ENCODE data around the gene IL17RC. TPM values are rescaled to one million over a fixed set of nuclear protein-coding genes. Genes with fewer than 3 reads are reported as not detected.

IL17RC gene
- total and polyA plus RNA-seq, 2 donors from 2014 or later: 27.5 to 31.5 TPM

- Histone ChIP-seq H3K9me3 (ENCODE audit: control insufficient read depth in 2 of 3, insufficient read depth in 1 of 3, low read length in 3 of 3) (no peaks in the 10 kb centered on the region), H3K27ac (ENCODE audit: low read depth in 2 of 2, low read length in 2 of 2) (no peak overlapping the region), H3K9ac (ENCODE audit: low read length in 3 of 3) (no peak overlapping the region), H3K36me3 (ENCODE audit: control insufficient read depth in 2 of 3, insufficient read depth in 3 of 3, low read length in 3 of 3) (no peaks in the 10 kb centered on the region), H3K27me3 (ENCODE audit: control insufficient read depth, insufficient read depth, low read length) (no peaks in the 10 kb centered on the region), H3K4me1 (ENCODE audit: control insufficient read depth in 2 of 3, insufficient read depth in 2 of 3, low read depth in 1 of 3, low read length in 3 of 3) (no peaks in the 10 kb centered on the region), H3K4me3 (ENCODE audit: low read length in 3 of 3) (no peak overlapping the region)
- TF ChIP-seq CTCF (IDR thresholded peaks at IDR 0.05; ENCODE audit: borderline replicate concordance, extremely low read depth, insufficient read depth): no peak
- DNase-seq: no peak
- intact Hi-C loops (cut with DNase I): no loop called here
- FAIRE-seq: no peak
Measured at GRCh38 chr3:9878700-9879099, 38.2 kb upstream of the IL17RC start.

- Histone ChIP-seq H3K9me3 (ENCODE audit: control insufficient read depth in 2 of 3, insufficient read depth in 1 of 3, low read length in 3 of 3) (no peaks in the 10 kb centered on the region), H3K9ac (ENCODE audit: low read length in 3 of 3) (no peak within 1 kb of the TSS), H3K36me3 (ENCODE audit: control insufficient read depth in 2 of 3, insufficient read depth in 3 of 3, low read length in 3 of 3) (no peaks in the 10 kb centered on the region), H3K27me3 (ENCODE audit: control insufficient read depth, insufficient read depth, low read length) (no peaks in the 10 kb centered on the region), H3K27ac (ENCODE audit: low read depth in 2 of 2, low read length in 2 of 2) (no peak within 1 kb of the TSS), H3K4me3 (ENCODE audit: low read length in 3 of 3) (no peak within 1 kb of the TSS), H3K4me1 (ENCODE audit: control insufficient read depth in 2 of 3, insufficient read depth in 2 of 3, low read depth in 1 of 3, low read length in 3 of 3) (no peaks in the 10 kb centered on the region)
- FAIRE-seq (no peak), DNase-seq (no peak)
- intact Hi-C loops (cut with DNase I): no loop called here
- no peak for TF ChIP-seq CTCF (IDR thresholded peaks at IDR 0.05; ENCODE audit: borderline replicate concordance, extremely low read depth, insufficient read depth)
Measured at GRCh38 chr3:9879830-9880549, 36.9 kb upstream of the IL17RC start, which contains the start of gene CIDEC. Gene CIDEC, minus strand, starts transcription at chr3:9880253. Its CDS starts 1,767 bp downstream, at chr3:9878486.

DNA sequence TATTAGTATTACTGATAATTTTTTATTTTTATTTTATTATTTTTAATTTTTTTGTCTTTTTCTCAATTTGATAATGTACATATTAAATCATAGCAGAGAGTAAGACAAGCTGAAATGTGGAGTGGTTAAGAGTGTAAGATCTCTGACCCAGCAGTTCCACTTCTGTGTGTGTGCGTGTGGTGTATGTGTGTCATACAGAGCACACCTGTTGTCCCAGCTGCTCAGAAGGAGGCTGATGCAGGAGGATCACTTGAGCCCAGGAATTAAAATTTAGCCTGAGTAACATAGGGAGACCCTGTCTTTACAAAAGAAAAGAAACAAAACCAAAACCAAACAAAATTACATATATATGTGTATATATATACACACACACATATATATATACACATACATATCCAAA is 35.5 kb upstream of the IL17RC start:
- DNase-seq (no peak), FAIRE-seq (no peak)
- Histone ChIP-seq H3K27ac (ENCODE audit: low read depth in 2 of 2, low read length in 2 of 2) (no peak overlapping the region), H3K4me1 (ENCODE audit: control insufficient read depth in 2 of 3, insufficient read depth in 2 of 3, low read depth in 1 of 3, low read length in 3 of 3) (no peaks in the 10 kb centered on the region), H3K9me3 (ENCODE audit: control insufficient read depth in 2 of 3, insufficient read depth in 1 of 3, low read length in 3 of 3) (no peaks in the 10 kb centered on the region), H3K36me3 (ENCODE audit: control insufficient read depth in 2 of 3, insufficient read depth in 3 of 3, low read length in 3 of 3) (no peaks in the 10 kb centered on the region), H3K4me3 (ENCODE audit: low read length in 3 of 3) (no peak overlapping the region), H3K27me3 (ENCODE audit: control insufficient read depth, insufficient read depth, low read length) (no peaks in the 10 kb centered on the region), H3K9ac (ENCODE audit: low read length in 3 of 3) (no peak overlapping the region)
- intact Hi-C loops (cut with DNase I): no loop called here
- TF ChIP-seq CTCF (IDR thresholded peaks at IDR 0.05; ENCODE audit: borderline replicate concordance, extremely low read depth, insufficient read depth): no peak

All from kidney (tissue), 14 donors.